Smooth muscle cell (in vitro differentiated cells): ENCODE data around the gene MTMR11. TPM values are rescaled to one million over a fixed set of nuclear protein-coding genes. Genes with fewer than 3 reads are reported as not detected.

Experiments used
- DNase-seq: peaks from one replicate; lab custom pipeline; 2025; ENCODE audit not compliant: unreplicated experiment; lab: John Stamatoyannopoulos, UW
- H2AFZ ChIP-seq: fragments of 200-600 bp; sonication (generic); 2 replicates; pipeline ENCODE4 v1.6.0; 2016; ENCODE audit warnings: antibody characterized with exemption, low read depth, mild to moderate bottlenecking
- H3F3A ChIP-seq: fragments of 200-600 bp; sonication (generic); 2 replicates; pipeline ENCODE4 v1.6.0; 2017; ENCODE audit warnings: antibody characterized with exemption, low read depth
- H3K27ac ChIP-seq: fragments of 200-600 bp; sonication (generic); 2 replicates; pipeline ENCODE4 v1.5.1; 2016; ENCODE audit warnings: low read depth, mild to moderate bottlenecking
- H3K27me3 ChIP-seq: fragments of 200-600 bp; sonication (generic); 2 replicates; pipeline ENCODE4 v1.6.1; 2016; ENCODE audit warnings: low read depth, mild to moderate bottlenecking
- H3K36me3 ChIP-seq: fragments of 200-600 bp; sonication (generic); 2 replicates; pipeline ENCODE4 v1.5.1; 2016; ENCODE audit warnings: low read depth
- H3K4me1 ChIP-seq: fragments of 200-600 bp; sonication (generic); 2 replicates; pipeline ENCODE4 v1.5.1; 2016; ENCODE audit warnings: low read depth
- H3K4me2 ChIP-seq: fragments of 200-600 bp; sonication (generic); 2 replicates; pipeline ENCODE4 v1.6.0; 2016; ENCODE audit warnings: mild to moderate bottlenecking
- H3K4me3 ChIP-seq: fragments of 200-600 bp; sonication (generic); 2 replicates; pipeline ENCODE4 v1.5.1; 2016; ENCODE audit warnings: mild to moderate bottlenecking
- H3K79me2 ChIP-seq: fragments of 200-600 bp; sonication (generic); 2 replicates; pipeline ENCODE4 v1.6.0; 2016; ENCODE audit warnings: low read depth, mild to moderate bottlenecking
- H3K9ac ChIP-seq: fragments of 200-600 bp; sonication (generic); 2 replicates; pipeline ENCODE4 v1.6.0; 2016; ENCODE audit warnings: low read depth
- H3K9me3 ChIP-seq: fragments of 200-600 bp; sonication (generic); replicated peaks from 2 replicates; pipeline ENCODE4 v1.5.1; 2016; ENCODE audit warnings: low read depth
- H4K20me1 ChIP-seq: fragments of 200-600 bp; sonication (generic); 2 replicates; pipeline ENCODE4 v1.6.0; 2016; ENCODE audit warnings: low read depth
- WGBS: methylation state at CpG from one replicate; pipeline ENCODE4 v1.1.7; 2016; ENCODE audit warnings: low lambda C conversion rate; 5-methylcytosine and 5-hydroxymethylcytosine counted together
- polyA plus RNA-seq: library from polyadenylated mRNA; unstranded; fragments of >200 nt; fragmentation: Nextera tagmentation; extraction: Ambion mirVana; gene quantifications from 2 replicates; pipeline ENCODE4 v1.2.1, GENCODE V29; 2016
- total RNA-seq: library from RNA; depleted of rRNA; stranded (reverse); fragments of >200 nt; gene quantifications from 2 replicates; pipeline ENCODE4 v1.2.3, GENCODE V29; 2014
- TF ChIP-seq, protein P1 (sequence below): fragments of 200-600 bp; sonication (generic); IDR thresholded peaks from 2 replicates; pipeline ENCODE4 v1.5.1; 2017; ENCODE audit warnings: borderline replicate concordance, mild to moderate bottlenecking, antibody characterized with exemption; ENCODE audit not compliant: insufficient read depth, poor library complexity, severe bottlenecking

Gene MTMR11
- total and polyA plus RNA-seq, 2 experiments from 2014 or later: 17.2 to 19.4 TPM

- TF ChIP-seq, protein P1, sequence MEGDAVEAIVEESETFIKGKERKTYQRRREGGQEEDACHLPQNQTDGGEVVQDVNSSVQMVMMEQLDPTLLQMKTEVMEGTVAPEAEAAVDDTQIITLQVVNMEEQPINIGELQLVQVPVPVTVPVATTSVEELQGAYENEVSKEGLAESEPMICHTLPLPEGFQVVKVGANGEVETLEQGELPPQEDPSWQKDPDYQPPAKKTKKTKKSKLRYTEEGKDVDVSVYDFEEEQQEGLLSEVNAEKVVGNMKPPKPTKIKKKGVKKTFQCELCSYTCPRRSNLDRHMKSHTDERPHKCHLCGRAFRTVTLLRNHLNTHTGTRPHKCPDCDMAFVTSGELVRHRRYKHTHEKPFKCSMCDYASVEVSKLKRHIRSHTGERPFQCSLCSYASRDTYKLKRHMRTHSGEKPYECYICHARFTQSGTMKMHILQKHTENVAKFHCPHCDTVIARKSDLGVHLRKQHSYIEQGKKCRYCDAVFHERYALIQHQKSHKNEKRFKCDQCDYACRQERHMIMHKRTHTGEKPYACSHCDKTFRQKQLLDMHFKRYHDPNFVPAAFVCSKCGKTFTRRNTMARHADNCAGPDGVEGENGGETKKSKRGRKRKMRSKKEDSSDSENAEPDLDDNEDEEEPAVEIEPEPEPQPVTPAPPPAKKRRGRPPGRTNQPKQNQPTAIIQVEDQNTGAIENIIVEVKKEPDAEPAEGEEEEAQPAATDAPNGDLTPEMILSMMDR: no peak
- DNase-seq: peak; percentile 69
Observed at GRCh38 chr1:149927563-149928400, 8.9 kb downstream of the MTMR11 start, which contains the start of gene SF3B4. TSS of gene SF3B4 (minus strand) at chr1:149927803. CDS start at chr1:149927759, 44 bp downstream.

GRCh38 chr1:149927056-149927562, 9.6 kb downstream of the MTMR11 start:
- 4% methylated on average over 10 of the region's 10 CpGs for WGBS
- Histone ChIP-seq H3K9me3 (no peaks in the 10 kb centered on the region), H3F3A (peaks cover 8% of the 10 kb centered on the region), H3K27me3 (no peaks in the 10 kb centered on the region), H3K79me2 (peaks cover 26% of the 10 kb centered on the region), H4K20me1 (peaks cover 14% of the 10 kb centered on the region), H3K4me3 (peak overlapping the region; percentile 96), H3K4me1 (peaks cover 17% of the 10 kb centered on the region), H3K36me3 (peaks cover 14% of the 10 kb centered on the region), H3K4me2 (peak overlapping the region; percentile 92), H3K27ac (peak overlapping the region; percentile 92), H3K9ac (peak overlapping the region; percentile 91), H2AFZ (peak overlapping the region; percentile 89)
- TF ChIP-seq, protein P1: no peak
- DNase-seq: no peak

More at GRCh38 chr1:149927563-149928400, 8.9 kb downstream of the MTMR11 start, which contains the start of gene SF3B4:
- peak within 1 kb of the TSS; percentile 96 for H3K4me3 ChIP-seq
- H3K9ac ChIP-seq: peak within 1 kb of the TSS; percentile 91
- peak within 1 kb of the TSS; percentile 92 for H3K4me2 ChIP-seq
- H3K79me2 ChIP-seq: peaks cover 26% of the 10 kb centered on the region
- peaks cover 14% of the 10 kb centered on the region for H3K36me3 ChIP-seq
- peaks cover 8% of the 10 kb centered on the region for H3F3A ChIP-seq
- peak within 1 kb of the TSS; percentile 89 for H2AFZ ChIP-seq
- no peaks in the 10 kb centered on the region for H3K27me3 ChIP-seq
- peak within 1 kb of the TSS; percentile 92 for H3K27ac ChIP-seq
- H3K4me1 ChIP-seq: peaks cover 17% of the 10 kb centered on the region
- under 1% methylated on average over 44 of the region's 47 CpGs for WGBS
- H4K20me1 ChIP-seq: peaks cover 14% of the 10 kb centered on the region
- H3K9me3 ChIP-seq: no peaks in the 10 kb centered on the region

DNA sequence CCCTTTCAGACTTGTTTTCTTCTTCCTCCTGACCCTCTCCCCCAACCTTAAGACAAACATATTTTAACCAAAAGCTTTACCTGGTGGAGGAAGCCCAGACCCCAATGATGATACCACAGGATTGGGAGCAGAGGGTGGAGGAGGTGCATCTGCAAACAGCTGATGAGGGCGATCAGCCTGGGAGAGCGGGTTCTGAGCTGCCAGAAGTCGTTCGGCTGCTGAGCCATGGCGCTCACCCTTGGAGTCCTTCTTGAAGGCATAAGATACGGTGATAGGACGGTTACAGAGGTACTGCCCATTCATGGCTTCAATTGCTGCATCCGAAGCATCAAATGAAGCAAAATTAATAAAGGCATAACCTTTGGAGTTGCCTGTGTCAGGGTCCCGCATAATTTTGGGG, 10.4 kb downstream of the MTMR11 start:
- H3F3A ChIP-seq: peaks cover 8% of the 10 kb centered on the region
- no peaks in the 10 kb centered on the region for H3K9me3 ChIP-seq
- no peak overlapping the region for H3K27ac ChIP-seq
- peaks cover 14% of the 10 kb centered on the region for H4K20me1 ChIP-seq
- peaks cover 26% of the 10 kb centered on the region for H3K79me2 ChIP-seq
- DNase-seq: no peak
- H3K36me3 ChIP-seq: peaks cover 14% of the 10 kb centered on the region
- H3K27me3 ChIP-seq: no peaks in the 10 kb centered on the region
- peak overlapping the region; percentile 96 for H3K4me3 ChIP-seq
- H3K4me2 ChIP-seq: peak overlapping the region; percentile 92
- TF ChIP-seq, protein P1: no peak
- no peak overlapping the region for H2AFZ ChIP-seq
- WGBS: 94% methylated on average over 9 of the region's 9 CpGs
- H3K4me1 ChIP-seq: peaks cover 17% of the 10 kb centered on the region
- no peak overlapping the region for H3K9ac ChIP-seq
